ENCODE data around the gene PLD2. TPM values are rescaled to one million over a fixed set of nuclear protein-coding genes. Genes with fewer than 3 reads are reported as not detected.

The PLD2 gene
- polyA plus RNA-seq (2013, experiment 1 of 2): 12.3 TPM
- polyA plus RNA-seq (2013, experiment 2 of 2): 12.6 TPM

DNA sequence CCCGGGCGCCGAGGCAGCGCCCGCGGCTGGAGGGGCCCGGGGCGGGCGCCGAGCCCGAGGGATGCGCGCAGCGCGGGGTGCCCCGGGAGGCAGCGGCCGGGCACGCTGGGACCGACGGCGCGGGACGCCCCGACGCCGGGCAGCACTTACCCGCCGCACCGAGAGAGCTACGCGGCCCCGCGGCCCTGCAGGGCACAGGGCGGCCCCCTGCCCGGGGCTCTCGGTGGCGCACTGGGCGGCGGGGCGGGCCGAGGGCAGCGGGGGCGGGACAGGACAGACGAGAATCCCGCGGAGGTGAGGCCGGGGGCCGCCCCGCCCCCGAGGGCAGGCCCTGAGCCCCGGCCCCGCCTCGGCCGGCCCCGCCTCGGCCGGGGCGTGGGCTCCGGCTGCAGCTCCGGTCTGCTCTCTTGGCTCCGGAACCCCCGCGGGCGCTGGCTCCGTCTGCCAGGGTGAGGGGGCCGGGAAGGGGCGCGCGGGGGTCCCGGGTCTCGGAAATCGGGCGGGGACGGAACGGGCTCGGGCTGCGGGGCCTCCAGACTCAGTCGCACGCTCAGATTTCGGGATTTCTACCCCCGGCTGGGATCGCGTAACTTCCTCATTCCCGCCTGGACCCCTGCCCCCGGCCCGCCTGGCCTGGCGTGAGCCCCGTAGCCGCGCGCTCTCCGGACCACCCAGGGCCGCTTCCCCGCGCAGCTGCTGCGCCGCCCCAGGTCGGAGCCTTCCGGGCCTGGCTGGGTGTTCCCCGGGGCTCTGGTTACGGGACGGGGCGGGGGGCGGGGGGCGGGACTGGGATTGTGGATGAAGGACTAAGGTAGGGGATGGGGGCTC, at the start of gene PLD2:
Gene PLD2 (plus strand): TSS at position 376 of the 828 bp plus-strand sequence. CDS start 621 bp downstream, outside the sequence.
- Histone ChIP-seq H3K4me2 (ENCODE audit: low read length, poor library complexity, severe bottlenecking) (peak within 1 kb of the TSS; percentile 80), H3K4me3 (ENCODE audit: insufficient read depth in 1 of 2, low read depth in 1 of 2, low read length in 2 of 2) (peak within 1 kb of the TSS; percentile 83 to 86), H3K14ac (ENCODE audit: low read length in 2 of 2) (peak within 1 kb of the TSS; percentile 74 to 84), H3K4ac (ENCODE audit: low read depth in 1 of 2, low read length in 2 of 2) (peak within 1 kb of the TSS in 1 of 2 experiments; percentile 73), H3K23ac (ENCODE audit: low read length in 2 of 2) (peak within 1 kb of the TSS in 1 of 2 experiments; percentile 42), H3K27me3 (ENCODE audit: control insufficient read depth in 1 of 2, insufficient read depth in 1 of 2, low read length in 2 of 2) (no peaks in the 10 kb centered on the region), H3K18ac (ENCODE audit: low read depth in 1 of 2, low read length in 2 of 2) (peak within 1 kb of the TSS; percentile 49 to 91), H4K8ac (ENCODE audit: low read length) (peak within 1 kb of the TSS; percentile 61), H2BK120ac (ENCODE audit: low read depth, low read length) (peak within 1 kb of the TSS; percentile 85), H3K36me3 (ENCODE audit: control insufficient read depth in 1 of 2, insufficient read depth in 2 of 2, low read depth in 1 of 2, low read length in 2 of 2) (peaks cover 25 to 27% of the 10 kb centered on the region in 2 experiments), H2AK5ac (ENCODE audit: low read length, severe bottlenecking) (no peak within 1 kb of the TSS), H3K27ac (ENCODE audit: low read length, poor library complexity, severe bottlenecking) (no peak within 1 kb of the TSS), H3K9ac (ENCODE audit: low read length) (peak within 1 kb of the TSS; percentile 86), H4K91ac (ENCODE audit: low read length) (no peak within 1 kb of the TSS), H2BK5ac (ENCODE audit: low read depth, low read length, poor library complexity, severe bottlenecking) (no peak within 1 kb of the TSS), H2AFZ (ENCODE audit: low read depth, low read length) (peak within 1 kb of the TSS; percentile 83), H3K79me1 (replicated peaks; ENCODE audit: low read length, poor library complexity, severe bottlenecking) (peaks cover 29% of the 10 kb centered on the region), H2BK15ac (ENCODE audit: low read depth, poor library complexity, severe bottlenecking) (no peak within 1 kb of the TSS), H2BK12ac (ENCODE audit: low read length in 2 of 2) (no peak within 1 kb of the TSS), H3K4me1 (ENCODE audit: control insufficient read depth, insufficient read depth, low read depth, low read length) (peaks cover 8% of the 10 kb centered on the region), H3K9me3 (ENCODE audit: control insufficient read depth, low read length) (no peaks in the 10 kb centered on the region)
- DNase-seq: peak; percentile 83
- WGBS: 2% methylated on average over 50 of the region's 106 CpGs

DNA sequence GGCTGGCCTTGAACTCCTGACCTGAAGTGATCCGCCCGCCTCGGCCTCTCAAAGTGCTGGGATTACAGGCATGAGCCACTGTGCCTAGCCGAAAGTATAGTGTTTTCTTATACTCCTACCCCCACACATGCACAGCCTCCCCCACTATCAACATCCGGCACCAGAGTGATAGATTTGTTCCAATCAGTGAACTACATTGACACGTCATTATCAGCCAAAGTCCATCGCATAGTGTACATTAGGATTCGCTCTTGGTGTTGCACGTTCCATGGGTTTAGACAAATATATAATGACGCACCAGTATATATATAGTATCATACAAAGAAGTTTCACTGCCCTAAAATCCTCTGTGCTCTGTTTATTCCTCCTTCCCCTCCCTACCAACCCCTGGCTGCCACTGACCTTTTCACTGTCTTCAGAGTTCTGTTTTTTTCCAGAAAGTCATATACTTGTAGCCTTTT, 47.1 kb upstream of the PLD2 start:
- H3K27me3 ChIP-seq (ENCODE audit: control insufficient read depth in 1 of 2, insufficient read depth in 1 of 2, low read length in 2 of 2): peaks cover 20 to 48% of the 10 kb centered on the region in 2 experiments
- 95% methylated on average over 10 of the region's 10 CpGs for WGBS
- no peak overlapping the region for H3K18ac ChIP-seq (ENCODE audit: low read depth in 1 of 2, low read length in 2 of 2)
- no peak overlapping the region for H2BK120ac ChIP-seq (ENCODE audit: low read depth, low read length)
- no peak overlapping the region for H3K4ac ChIP-seq (ENCODE audit: low read depth in 1 of 2, low read length in 2 of 2)
- no peaks in the 10 kb centered on the region for H3K4me1 ChIP-seq (ENCODE audit: control insufficient read depth, insufficient read depth, low read depth, low read length)
- H3K36me3 ChIP-seq (ENCODE audit: control insufficient read depth in 1 of 2, insufficient read depth in 2 of 2, low read depth in 1 of 2, low read length in 2 of 2): no peaks in the 10 kb centered on the region
- no peak overlapping the region for H4K8ac ChIP-seq (ENCODE audit: low read length)
- H4K91ac ChIP-seq (ENCODE audit: low read length): no peak overlapping the region
- no peak overlapping the region for H3K9ac ChIP-seq (ENCODE audit: low read length)
- no peak overlapping the region for H3K4me3 ChIP-seq (ENCODE audit: insufficient read depth in 1 of 2, low read depth in 1 of 2, low read length in 2 of 2)
- no peak for DNase-seq
- H3K23ac ChIP-seq (ENCODE audit: low read length in 2 of 2): no peak overlapping the region
- H3K4me2 ChIP-seq (ENCODE audit: low read length, poor library complexity, severe bottlenecking): no peak overlapping the region
- no peak overlapping the region for H2BK12ac ChIP-seq (ENCODE audit: low read length in 2 of 2)
- H3K79me1 ChIP-seq (replicated peaks; ENCODE audit: low read length, poor library complexity, severe bottlenecking): no peaks in the 10 kb centered on the region
- no peaks in the 10 kb centered on the region for H3K9me3 ChIP-seq (ENCODE audit: control insufficient read depth, low read length)
- no peak overlapping the region for H2BK5ac ChIP-seq (ENCODE audit: low read depth, low read length, poor library complexity, severe bottlenecking)
- no peak overlapping the region for H2AK5ac ChIP-seq (ENCODE audit: low read length, severe bottlenecking)
- H3K14ac ChIP-seq (ENCODE audit: low read length in 2 of 2): no peak overlapping the region
- H2BK15ac ChIP-seq (ENCODE audit: low read depth, poor library complexity, severe bottlenecking): no peak overlapping the region
- no peak overlapping the region for H3K27ac ChIP-seq (ENCODE audit: low read length, poor library complexity, severe bottlenecking)
- no peak overlapping the region for H2AFZ ChIP-seq (ENCODE audit: low read depth, low read length)

DNA sequence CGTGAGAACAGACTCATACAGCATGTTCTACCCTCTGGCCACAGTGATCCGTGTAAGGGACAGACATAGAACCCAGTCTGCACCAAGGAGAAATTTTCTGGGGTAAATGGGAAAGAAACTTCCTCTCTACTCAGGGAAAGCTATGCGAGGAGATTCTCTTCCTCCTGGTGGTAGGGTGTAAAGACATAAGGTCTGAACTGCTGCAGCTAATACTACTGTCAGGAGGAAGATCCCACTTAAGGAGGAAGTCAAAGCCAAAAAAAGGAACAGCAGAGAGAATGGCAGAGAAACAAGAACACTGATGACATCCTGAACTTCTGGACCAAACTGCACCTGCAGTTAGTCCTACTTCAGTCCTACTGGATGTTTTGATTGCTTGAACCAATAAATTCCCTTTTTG, 42.4 kb upstream of the PLD2 start:
- H3K14ac ChIP-seq (ENCODE audit: low read length in 2 of 2): no peak overlapping the region
- no peak overlapping the region for H3K4me2 ChIP-seq (ENCODE audit: low read length, poor library complexity, severe bottlenecking)
- no peaks in the 10 kb centered on the region for H3K4me1 ChIP-seq (ENCODE audit: control insufficient read depth, insufficient read depth, low read depth, low read length)
- H3K4me3 ChIP-seq (ENCODE audit: insufficient read depth in 1 of 2, low read depth in 1 of 2, low read length in 2 of 2): no peak overlapping the region
- no peak overlapping the region for H3K27ac ChIP-seq (ENCODE audit: low read length, poor library complexity, severe bottlenecking)
- H3K27me3 ChIP-seq (ENCODE audit: control insufficient read depth in 1 of 2, insufficient read depth in 1 of 2, low read length in 2 of 2): peaks cover 5 to 14% of the 10 kb centered on the region in 2 experiments
- no peaks in the 10 kb centered on the region for H3K79me1 ChIP-seq (replicated peaks; ENCODE audit: low read length, poor library complexity, severe bottlenecking)
- no peak overlapping the region for H4K91ac ChIP-seq (ENCODE audit: low read length)
- no peak overlapping the region for H4K8ac ChIP-seq (ENCODE audit: low read length)
- no peak overlapping the region for H3K4ac ChIP-seq (ENCODE audit: low read depth in 1 of 2, low read length in 2 of 2)
- H2AK5ac ChIP-seq (ENCODE audit: low read length, severe bottlenecking): no peak overlapping the region
- H2AFZ ChIP-seq (ENCODE audit: low read depth, low read length): no peak overlapping the region
- H2BK5ac ChIP-seq (ENCODE audit: low read depth, low read length, poor library complexity, severe bottlenecking): no peak overlapping the region
- H3K9me3 ChIP-seq (ENCODE audit: control insufficient read depth, low read length): no peaks in the 10 kb centered on the region
- H3K18ac ChIP-seq (ENCODE audit: low read depth in 1 of 2, low read length in 2 of 2): no peak overlapping the region
- no peak overlapping the region for H3K23ac ChIP-seq (ENCODE audit: low read length in 2 of 2)
- H2BK120ac ChIP-seq (ENCODE audit: low read depth, low read length): no peak overlapping the region
- DNase-seq: no peak
- no peak overlapping the region for H2BK12ac ChIP-seq (ENCODE audit: low read length in 2 of 2)
- 82% methylated on average over 3 of the region's 3 CpGs for WGBS
- no peak overlapping the region for H2BK15ac ChIP-seq (ENCODE audit: low read depth, poor library complexity, severe bottlenecking)
- no peak overlapping the region for H3K9ac ChIP-seq (ENCODE audit: low read length)
- no peaks in the 10 kb centered on the region for H3K36me3 ChIP-seq (ENCODE audit: control insufficient read depth in 1 of 2, insufficient read depth in 2 of 2, low read depth in 1 of 2, low read length in 2 of 2)

- Histone ChIP-seq H2BK5ac (ENCODE audit: low read depth, low read length, poor library complexity, severe bottlenecking) (no peak overlapping the region), H3K27ac (ENCODE audit: low read length, poor library complexity, severe bottlenecking) (no peak overlapping the region), H2BK12ac (ENCODE audit: low read length in 2 of 2) (no peak overlapping the region), H3K9me3 (ENCODE audit: control insufficient read depth, low read length) (no peaks in the 10 kb centered on the region), H3K18ac (ENCODE audit: low read depth in 1 of 2, low read length in 2 of 2) (no peak overlapping the region), H2AFZ (ENCODE audit: low read depth, low read length) (no peak overlapping the region), H3K4me3 (ENCODE audit: insufficient read depth in 1 of 2, low read depth in 1 of 2, low read length in 2 of 2) (no peak overlapping the region), H4K91ac (ENCODE audit: low read length) (no peak overlapping the region), H3K23ac (ENCODE audit: low read length in 2 of 2) (no peak overlapping the region), H2BK120ac (ENCODE audit: low read depth, low read length) (no peak overlapping the region), H3K14ac (ENCODE audit: low read length in 2 of 2) (no peak overlapping the region), H3K36me3 (ENCODE audit: control insufficient read depth in 1 of 2, insufficient read depth in 2 of 2, low read depth in 1 of 2, low read length in 2 of 2) (no peaks in the 10 kb centered on the region), H3K9ac (ENCODE audit: low read length) (no peak overlapping the region), H2BK15ac (ENCODE audit: low read depth, poor library complexity, severe bottlenecking) (no peak overlapping the region), H3K27me3 (ENCODE audit: control insufficient read depth in 1 of 2, insufficient read depth in 1 of 2, low read length in 2 of 2) (peaks cover 9 to 15% of the 10 kb centered on the region in 2 experiments), H4K8ac (ENCODE audit: low read length) (no peak overlapping the region), H3K4me1 (ENCODE audit: control insufficient read depth, insufficient read depth, low read depth, low read length) (no peaks in the 10 kb centered on the region), H3K4me2 (ENCODE audit: low read length, poor library complexity, severe bottlenecking) (no peak overlapping the region), H2AK5ac (ENCODE audit: low read length, severe bottlenecking) (no peak overlapping the region), H3K79me1 (replicated peaks; ENCODE audit: low read length, poor library complexity, severe bottlenecking) (no peaks in the 10 kb centered on the region), H3K4ac (ENCODE audit: low read depth in 1 of 2, low read length in 2 of 2) (no peak overlapping the region)
- DNase-seq: no peak
- 83% methylated on average over 2 of the region's 3 CpGs for WGBS
These were observed 40.8 kb upstream of the PLD2 start for GRCh38 chr17:4766201-4766600.

All from mesenchymal stem cell (in vitro differentiated cells and primary cell).